HG03439 (cell line): Measurements from ENCODE around the gene ERVMER34-1.

Experiments
- ATAC-seq: cut with Tn5 transposase; IDR thresholded peaks from one replicate; pipeline ENCODE4 v1.9.1; 2021; ENCODE audit warnings: mild to moderate bottlenecking, moderate library complexity; ENCODE audit not compliant: unreplicated experiment

The ERVMER34-1 gene

GRCh38 chr4:52721968-52722815, 29.0 kb downstream of the ERVMER34-1 start:
- ATAC-seq = peak; percentile 96

GRCh38 chr4:52718123-52718522, 33.1 kb downstream of the ERVMER34-1 start:
- ATAC-seq = no peak

- ATAC-seq = no peak
Observed at GRCh38 chr4:52716364-52717151, 34.7 kb downstream of the ERVMER34-1 start.

- ATAC-seq = no peak
Observed at GRCh38 chr4:52715914-52716313, 35.3 kb downstream of the ERVMER34-1 start.

- ATAC-seq = no peak
Observed at GRCh38 chr4:52715255-52715897, 35.8 kb downstream of the ERVMER34-1 start.

GRCh38 chr4:52714597-52715254, 36.5 kb downstream of the ERVMER34-1 start:
- ATAC-seq = no peak

- no peak for ATAC-seq
Observed at GRCh38 chr4:52713456-52713937, 37.7 kb downstream of the ERVMER34-1 start.

GRCh38 chr4:52712251-52713130, 38.7 kb downstream of the ERVMER34-1 start:
- ATAC-seq = peak; percentile 89

GRCh38 chr4:52711834-52712250, 39.4 kb downstream of the ERVMER34-1 start:
- peak; percentile 8 for ATAC-seq

GRCh38 chr4:52711272-52711671, 40.0 kb downstream of the ERVMER34-1 start:
- ATAC-seq = no peak

- ATAC-seq = no peak
Observed at GRCh38 chr4:52709155-52709554, 42.1 kb downstream of the ERVMER34-1 start.

GRCh38 chr4:52704661-52705060, 46.6 kb downstream of the ERVMER34-1 start:
- no peak for ATAC-seq

GRCh38 chr4:52704133-52704532, 47.1 kb downstream of the ERVMER34-1 start:
- ATAC-seq = no peak

GRCh38 chr4:52701207-52701606, 50.0 kb downstream of the ERVMER34-1 start:
- ATAC-seq = peak; percentile 89

GRCh38 chr4:52694936-52695335, 56.3 kb downstream of the ERVMER34-1 start:
- ATAC-seq = no peak

GRCh38 chr4:52693492-52693891, 57.7 kb downstream of the ERVMER34-1 start:
- no peak for ATAC-seq
